Mesodermal cell (in vitro differentiated cells): Measurements from ENCODE around the gene THRB.

Source experiments
- H3K27ac ChIP-seq: 2 replicates; pipeline ENCODE4 v1.7.0; 2013; ENCODE audit warnings: mild to moderate bottlenecking, low read depth, low read length, moderate library complexity; ENCODE audit not compliant: severe bottlenecking
- H3K36me3 ChIP-seq: 2 replicates; pipeline ENCODE4 v1.7.1; 2013; ENCODE audit warnings: mild to moderate bottlenecking, low read length, moderate library complexity; ENCODE audit not compliant: control insufficient read depth, insufficient read depth
- H3K4me1 ChIP-seq: one replicate; pipeline ENCODE4 v1.7.1; 2013; ENCODE audit warnings: mild to moderate bottlenecking, low read length; ENCODE audit not compliant: insufficient read depth, control insufficient read depth, poor library complexity, severe bottlenecking
- H3K4me3 ChIP-seq: 2 replicates; pipeline ENCODE4 v1.7.0; 2013; ENCODE audit warnings: low read length, control low read depth, mild to moderate bottlenecking; ENCODE audit not compliant: insufficient read depth, poor library complexity, severe bottlenecking; ENCODE audit errors: extremely low read depth
- H3K9me3 ChIP-seq: 2 replicates; pipeline ENCODE4 v1.7.1; 2013; ENCODE audit warnings: mild to moderate bottlenecking, low read length, moderate library complexity; ENCODE audit not compliant: control insufficient read depth
- whole genome bisulfite sequencing, 2 experiments: methylation state at CpG; one replicate each; pipeline ENCODE4 v1.1.5; 2013; ENCODE audit warnings: missing lambda C conversion rate in 2 of 2; ENCODE audit not compliant: insufficient coverage in 2 of 2; 5-methylcytosine and 5-hydroxymethylcytosine counted together

Gene THRB

DNA sequence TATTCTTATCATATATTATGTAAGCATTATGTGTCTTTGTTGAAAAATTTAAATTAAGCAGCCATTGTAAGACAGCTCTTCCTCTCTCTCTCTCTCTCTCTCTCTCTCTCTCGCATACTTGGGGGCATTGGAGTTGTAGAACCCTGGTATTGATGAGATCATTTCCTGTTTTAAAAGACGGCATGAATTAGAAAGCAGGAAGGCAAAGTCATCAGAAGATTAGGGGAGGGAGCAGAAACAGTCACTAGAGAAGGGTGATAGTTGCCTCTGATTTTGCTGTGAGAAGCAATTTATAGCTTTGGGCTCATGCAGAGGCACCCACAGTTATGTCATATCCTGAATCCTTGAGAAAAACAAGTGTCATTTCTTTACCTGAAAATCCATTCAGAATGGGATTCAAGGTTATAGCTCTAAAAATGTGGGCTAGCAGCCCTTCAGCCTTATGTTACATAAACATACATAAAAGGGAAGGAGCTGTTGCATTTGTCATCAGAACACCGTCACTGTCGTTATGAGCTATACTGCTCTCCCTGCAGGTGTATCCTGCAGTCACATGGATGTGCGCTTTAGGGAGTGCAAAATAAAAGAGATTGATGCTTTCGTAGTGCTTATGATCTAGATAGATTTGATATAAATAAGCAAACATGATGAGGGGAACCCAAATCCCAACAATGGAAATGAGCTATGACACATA lies 335.7 kb downstream of the THRB start:
- H3K27ac ChIP-seq = no peak overlapping the region
- no peaks in the 10 kb centered on the region for H3K36me3 ChIP-seq
- no peaks in the 10 kb centered on the region for H3K9me3 ChIP-seq
- 87 to 89% methylated on average over 5 of the region's 6 CpGs for WGBS, 2 experiments
- no peak overlapping the region for H3K4me3 ChIP-seq
- peaks cover 33% of the 10 kb centered on the region for H3K4me1 ChIP-seq

DNA sequence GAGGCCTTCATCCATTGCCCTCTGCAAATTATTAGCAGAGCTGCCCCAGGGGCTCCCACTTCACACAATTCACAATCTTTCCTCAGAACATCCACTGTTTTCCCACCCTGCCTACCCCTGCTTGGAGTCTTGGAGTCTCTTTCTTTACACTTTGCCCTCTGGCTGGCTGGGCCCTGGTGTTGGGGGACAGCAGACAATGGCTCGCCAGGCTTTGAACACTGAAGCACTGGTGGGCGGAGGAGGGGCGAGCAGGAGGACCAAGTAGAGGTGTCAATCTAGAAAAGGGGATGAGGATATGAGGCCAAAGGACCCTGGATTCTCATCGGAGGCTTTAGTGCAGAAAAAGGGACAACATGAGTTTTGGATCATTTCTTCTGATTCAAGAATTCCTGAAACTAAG lies 337.5 kb downstream of the THRB start:
- Histone ChIP-seq H3K36me3 (no peaks in the 10 kb centered on the region), H3K9me3 (no peaks in the 10 kb centered on the region), H3K4me3 (no peak overlapping the region), H3K27ac (no peak overlapping the region), H3K4me1 (peaks cover 33% of the 10 kb centered on the region)
- WGBS, 2 experiments = 92% methylated on average over 2 to 4 of the region's 4 CpGs

DNA sequence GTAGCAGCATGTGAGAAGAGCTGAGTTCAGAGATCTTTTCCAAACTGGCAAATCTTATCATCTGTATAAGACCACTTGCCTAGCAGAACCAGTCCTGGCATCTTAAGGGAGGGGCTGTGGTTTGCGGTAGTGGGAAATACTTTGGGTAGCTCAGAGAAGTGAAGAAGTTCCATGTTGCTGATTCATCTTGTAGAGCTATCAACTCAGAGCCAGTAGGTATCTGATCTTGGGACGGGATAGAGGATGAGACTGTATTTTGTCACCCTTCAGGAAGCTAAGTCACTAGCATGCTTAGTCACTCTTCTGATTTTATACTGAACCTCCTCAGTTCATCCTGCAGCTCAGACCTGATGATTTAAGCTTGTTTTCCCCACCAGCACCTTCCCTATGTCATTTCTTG lies 338.2 kb downstream of the THRB start:
- Histone ChIP-seq H3K9me3 (no peaks in the 10 kb centered on the region), H3K36me3 (no peaks in the 10 kb centered on the region), H3K4me1 (peaks cover 33% of the 10 kb centered on the region), H3K27ac (no peak overlapping the region), H3K4me3 (no peak overlapping the region)
- WGBS, 2 experiments = 20 to 100% methylated on average over 1 of the region's 2 CpGs

DNA sequence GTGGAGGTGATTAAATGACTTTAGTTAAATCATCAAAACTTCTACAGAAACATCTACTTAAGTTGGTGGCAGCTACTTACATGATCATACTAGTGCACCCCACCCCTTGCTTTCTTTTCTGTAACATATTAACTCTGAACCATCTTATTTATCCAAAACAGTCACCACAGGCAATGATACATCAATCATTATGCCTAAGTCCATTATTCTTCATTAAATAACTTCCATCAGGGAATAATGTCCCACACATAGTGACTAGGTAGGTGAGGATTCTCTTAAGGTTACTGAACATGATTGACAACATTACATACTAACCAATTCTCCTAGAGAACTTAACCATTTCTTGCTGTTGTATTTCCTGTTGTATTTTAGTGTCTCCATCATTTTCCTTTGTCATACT lies 339.4 kb downstream of the THRB start:
- Histone ChIP-seq H3K4me3 (no peak overlapping the region), H3K9me3 (no peaks in the 10 kb centered on the region), H3K4me1 (peaks cover 33% of the 10 kb centered on the region), H3K36me3 (no peaks in the 10 kb centered on the region), H3K27ac (no peak overlapping the region)

DNA sequence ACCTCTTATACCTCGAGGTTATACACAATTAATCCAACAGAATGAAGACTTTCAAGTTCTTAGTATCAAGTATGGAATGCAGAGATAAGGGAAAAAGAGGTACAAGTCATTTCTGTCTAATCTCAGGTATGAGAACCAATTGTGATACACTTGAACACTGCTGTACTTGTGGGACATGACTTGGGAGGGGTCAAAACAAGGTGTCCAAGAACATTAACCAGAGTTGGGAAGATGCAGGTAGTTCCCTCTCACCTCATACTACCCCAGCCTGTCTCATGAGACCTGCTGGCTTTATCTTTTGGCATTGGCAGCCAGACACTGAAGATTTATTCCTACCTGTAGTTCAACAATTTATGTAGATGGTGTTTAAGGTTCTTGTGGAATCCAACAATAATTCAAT lies 339.9 kb downstream of the THRB start:
- peaks cover 33% of the 10 kb centered on the region for H3K4me1 ChIP-seq
- H3K9me3 ChIP-seq = no peaks in the 10 kb centered on the region
- no peak overlapping the region for H3K27ac ChIP-seq
- no CpG with 5 or more reads among the region's 1 CpG for WGBS, 2 experiments
- H3K4me3 ChIP-seq = no peak overlapping the region
- no peaks in the 10 kb centered on the region for H3K36me3 ChIP-seq

DNA sequence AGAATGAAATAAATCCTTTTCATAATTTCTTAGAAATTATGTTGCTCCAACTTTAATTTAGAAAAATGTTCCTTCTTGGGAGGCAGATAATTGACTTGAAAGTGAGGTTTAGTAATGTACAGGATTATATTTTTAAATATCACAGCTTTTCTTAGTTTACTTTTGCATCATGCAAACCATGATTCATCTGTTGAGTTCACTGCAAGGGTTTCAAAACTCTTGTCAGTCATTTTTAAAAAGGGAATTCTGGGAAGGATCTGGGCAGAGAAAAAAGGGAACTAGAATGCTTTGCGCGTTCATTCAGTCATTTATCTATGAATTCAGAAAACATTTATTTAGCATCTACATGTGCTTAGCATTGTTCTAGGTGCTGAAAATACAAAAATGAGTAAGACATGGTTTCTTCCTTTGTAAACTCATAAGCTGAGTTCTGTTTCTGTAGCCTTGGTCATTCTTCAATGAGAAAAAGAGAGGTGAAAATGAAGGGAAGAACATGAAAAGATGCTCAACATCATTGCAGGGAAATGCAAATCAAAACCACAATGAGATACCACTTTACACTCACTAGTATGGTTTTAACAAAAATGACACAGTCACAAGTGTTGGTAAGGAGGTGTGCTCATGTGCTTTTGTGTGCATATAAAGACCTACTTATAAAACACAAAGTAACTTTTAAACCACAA lies 340.5 kb downstream of the THRB start:
- H3K4me3 ChIP-seq = no peak overlapping the region
- no peak overlapping the region for H3K27ac ChIP-seq
- no peaks in the 10 kb centered on the region for H3K9me3 ChIP-seq
- peaks cover 28% of the 10 kb centered on the region for H3K4me1 ChIP-seq
- no peaks in the 10 kb centered on the region for H3K36me3 ChIP-seq
- no CpG with 5 or more reads among the region's 2 CpGs for WGBS, 2 experiments

DNA sequence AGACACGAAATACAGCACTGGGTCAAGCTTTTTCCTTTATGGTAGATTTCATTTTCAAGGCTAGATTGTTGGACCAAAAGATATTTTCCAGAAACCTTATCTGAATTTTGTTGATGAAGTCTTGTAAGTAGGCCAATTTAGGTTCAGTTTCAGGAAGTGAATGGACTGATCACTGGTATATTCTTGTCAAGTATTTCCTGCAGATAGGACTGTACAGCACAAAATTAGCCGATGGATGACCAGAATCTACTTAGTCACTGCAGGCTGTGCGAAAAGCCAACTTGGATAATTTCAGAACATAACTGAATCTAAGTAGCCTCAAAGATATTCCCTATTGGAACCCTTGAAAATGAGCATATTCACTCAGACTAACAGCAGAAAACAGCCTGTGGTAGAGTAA lies 343.1 kb downstream of the THRB start:
- 85 to 93% methylated on average over 2 of the region's 3 CpGs for WGBS, 2 experiments

DNA sequence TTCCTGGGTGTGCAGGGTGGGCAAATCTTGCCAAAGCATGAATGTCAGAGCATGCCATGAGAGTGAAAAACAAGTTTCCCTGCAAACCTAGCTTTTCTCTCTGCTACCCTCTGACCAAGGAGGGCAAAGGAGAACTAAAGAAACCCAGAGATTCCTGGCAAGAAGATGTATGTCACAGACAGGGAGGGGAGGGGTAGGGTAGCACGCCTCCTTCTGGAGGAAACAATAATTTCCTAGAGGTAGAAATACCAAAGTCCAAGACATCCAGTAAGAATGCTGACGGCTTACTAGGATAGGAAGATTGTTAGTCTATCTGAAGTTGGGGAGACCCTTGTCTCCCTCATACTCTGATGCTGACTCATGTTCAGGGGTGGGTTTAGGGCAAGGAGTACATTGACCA lies 345.6 kb downstream of the THRB start:
- Histone ChIP-seq H3K4me3 (no peak overlapping the region), H3K36me3 (no peaks in the 10 kb centered on the region), H3K9me3 (no peaks in the 10 kb centered on the region), H3K4me1 (peaks cover 13% of the 10 kb centered on the region), H3K27ac (no peak overlapping the region)
- WGBS, 2 experiments = 80% methylated on average over 1 of the region's 2 CpGs; no CpG with 5 or more reads in 1 of the 2 experiments

More for the DNA sequence above, 343.1 kb downstream of the THRB start:
- Histone ChIP-seq H3K9me3 (no peaks in the 10 kb centered on the region), H3K4me3 (no peak overlapping the region), H3K27ac (no peak overlapping the region), H3K4me1 (peaks cover 10% of the 10 kb centered on the region), H3K36me3 (no peaks in the 10 kb centered on the region)

DNA sequence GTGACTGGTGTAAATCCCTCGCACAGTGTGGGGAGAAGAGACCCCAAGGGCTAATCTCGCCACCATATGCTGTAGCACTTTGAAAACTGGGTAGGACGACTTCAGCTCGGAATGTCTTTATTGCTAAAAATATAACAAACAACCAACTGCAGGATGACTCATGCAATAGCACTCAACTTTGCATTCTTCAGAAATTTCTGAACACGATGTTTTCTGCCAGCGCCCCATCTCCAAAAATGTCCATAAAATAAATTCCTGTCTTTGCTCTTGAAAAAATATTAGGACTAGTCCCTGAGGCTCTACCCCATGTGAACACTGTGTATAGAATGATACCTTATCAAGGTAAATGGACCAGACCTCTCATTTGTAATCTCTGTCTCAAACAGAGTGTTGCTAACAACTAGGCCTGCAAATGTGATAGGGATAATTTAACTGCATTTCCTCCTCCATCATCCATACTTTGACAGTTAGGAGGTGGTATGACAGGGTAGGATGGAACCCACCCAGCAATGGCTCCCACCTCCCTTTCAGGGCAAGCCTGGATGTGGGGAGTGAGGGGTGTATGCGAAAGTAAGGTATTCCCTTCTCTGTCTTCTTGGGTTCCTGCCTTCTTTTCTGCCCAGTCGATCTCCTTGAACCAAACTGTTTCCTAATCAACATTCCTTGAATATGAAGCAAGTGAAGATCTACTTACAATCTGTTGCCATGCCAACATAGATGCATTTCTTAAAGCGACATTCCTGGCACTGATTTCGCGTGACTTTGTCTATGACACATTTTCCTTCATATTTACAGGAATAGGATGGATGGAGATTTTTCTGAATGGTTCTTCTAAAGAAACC lies 348.4 kb downstream of the THRB start:
- Histone ChIP-seq H3K27ac (peak overlapping the region; percentile 70), H3K4me1 (peaks cover 13% of the 10 kb centered on the region), H3K9me3 (no peaks in the 10 kb centered on the region), H3K4me3 (no peak overlapping the region), H3K36me3 (no peaks in the 10 kb centered on the region)
- WGBS, 2 experiments = 84 to 90% methylated on average over 2 to 8 of the region's 11 CpGs

DNA sequence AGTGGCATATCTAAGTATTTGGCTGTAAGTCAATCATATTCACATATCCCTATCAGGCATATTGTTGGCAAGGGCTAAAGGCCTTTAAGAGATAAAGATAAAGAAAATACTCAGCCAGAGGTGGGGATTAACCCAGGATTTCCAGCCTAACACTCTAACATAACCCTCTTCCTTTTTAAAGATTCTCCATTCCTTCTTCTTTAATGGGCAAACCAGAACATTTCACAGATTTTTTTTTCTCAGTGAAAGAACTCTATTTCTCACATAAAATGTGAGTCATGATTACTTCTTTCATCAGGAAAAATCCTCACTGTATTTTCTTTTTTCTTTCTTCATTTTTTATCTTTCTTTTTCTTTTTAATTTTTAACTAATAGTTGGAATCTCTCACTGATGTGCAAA lies 349.2 kb downstream of the THRB start:
- Histone ChIP-seq H3K9me3 (no peaks in the 10 kb centered on the region), H3K4me3 (no peak overlapping the region), H3K4me1 (peaks cover 13% of the 10 kb centered on the region), H3K27ac (peak overlapping the region; percentile 70), H3K36me3 (no peaks in the 10 kb centered on the region)

DNA sequence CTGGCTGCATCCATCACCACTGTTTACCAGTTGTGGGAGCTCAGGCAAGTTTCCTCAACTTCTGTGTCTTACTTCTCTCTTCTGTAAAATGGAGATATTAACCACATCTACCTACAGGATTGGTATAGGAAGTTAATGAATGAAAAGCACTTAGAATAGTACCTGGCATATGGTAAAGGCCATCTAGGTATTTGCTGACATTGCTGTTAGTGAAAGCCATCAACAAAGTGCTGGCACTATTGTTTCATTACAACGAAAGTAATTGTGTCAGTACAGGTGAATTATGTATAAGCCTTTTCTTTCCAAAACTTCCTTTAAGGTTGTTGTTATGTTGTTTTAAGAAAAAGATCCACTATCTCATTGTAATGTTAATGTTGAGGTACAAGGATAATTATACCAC lies 352.5 kb downstream of the THRB start:
- no peak overlapping the region for H3K27ac ChIP-seq
- peaks cover 13% of the 10 kb centered on the region for H3K4me1 ChIP-seq
- no peaks in the 10 kb centered on the region for H3K36me3 ChIP-seq
- no CpG with 5 or more reads among the region's 1 CpG for WGBS, 2 experiments
- no peaks in the 10 kb centered on the region for H3K9me3 ChIP-seq
- no peak overlapping the region for H3K4me3 ChIP-seq
